Activated gamma-delta T cell treated with anti-CD3 and anti-CD28 coated beads, Interleukin-2, amount 50 U/mL, for 16 hours (primary cell): ENCODE data around the gene ADSS1.
A peak's percentile ranks its signal among the peaks of the same experiment; 100 is the strongest.
"Not testable (repeated sequence)": the region's sequence is repeated elsewhere in the genome, so short reads cannot be mapped to it uniquely, and the experiment has no call there.

Experiments
- DNase-seq: peaks from one replicate; pipeline ENCODE4 v3.0.0-alpha.2; 2020; ENCODE audit warnings: low read depth

ADSS1 gene

GRCh38 chr14:104750056-104750752, 26.2 kb downstream of the ADSS1 start:
- no peak for DNase-seq

- DNase-seq: not testable (repeated sequence)
Measured at GRCh38 chr14:104750753-104751057, 26.7 kb downstream of the ADSS1 start.

GRCh38 chr14:104751539-104752422, 27.8 kb downstream of the ADSS1 start:
- DNase-seq: no peak

GRCh38 chr14:104752423-104752734, 28.4 kb downstream of the ADSS1 start:
- DNase-seq: no peak

- peak; percentile 99 for DNase-seq
Measured at GRCh38 chr14:104752735-104753527, 28.9 kb downstream of the ADSS1 start, which contains the start of gene SIVA1. SIVA1 (plus strand) TSS chr14:104753147; CDS start chr14:104753202, 55 bp downstream.

GRCh38 chr14:104753528-104754212, 29.6 kb downstream of the ADSS1 start:
- no peak for DNase-seq

- DNase-seq: no peak
Measured at GRCh38 chr14:104754213-104754851, 30.3 kb downstream of the ADSS1 start.

GRCh38 chr14:104755621-104756020, 31.6 kb downstream of the ADSS1 start:
- no peak for DNase-seq

- no peak for DNase-seq
Measured at GRCh38 chr14:104756477-104757237, 32.6 kb downstream of the ADSS1 start.

- no peak for DNase-seq
Measured at GRCh38 chr14:104757238-104757585, 33.2 kb downstream of the ADSS1 start.

GRCh38 chr14:104757681-104758392, 33.8 kb downstream of the ADSS1 start:
- no peak for DNase-seq

GRCh38 chr14:104758981-104759969, 35.2 kb downstream of the ADSS1 start:
- DNase-seq: no peak

GRCh38 chr14:104765517-104765916, 41.5 kb downstream of the ADSS1 start:
- DNase-seq: no peak

GRCh38 chr14:104766256-104766862, 42.3 kb downstream of the ADSS1 start:
- no peak for DNase-seq

GRCh38 chr14:104766863-104767633, 43.0 kb downstream of the ADSS1 start:
- no peak for DNase-seq

- no peak for DNase-seq
Measured at GRCh38 chr14:104767634-104767918, 43.5 kb downstream of the ADSS1 start.

GRCh38 chr14:104768437-104769323, 44.7 kb downstream of the ADSS1 start:
- peak; percentile 89 for DNase-seq
